Fibroblast of lung (primary cell): ENCODE measurements around the gene PRKCSH. TPM values are rescaled to one million over a fixed set of nuclear protein-coding genes. Genes with fewer than 3 reads are reported as not detected.

ENCODE experiments used
- DNase-seq, 2 donors: peaks; one replicate each; pipeline versions ENCODE4 v3.0.0 to v3.0.0-alpha.2; 2010; ENCODE audit warnings: low read depth in 2 of 2
- H2AFZ ChIP-seq: 2 replicates; pipeline ENCODE4 v1.5.1; 2012; ENCODE audit warnings: low read length, control low read depth, inconsistent platforms
- H3K27ac ChIP-seq: 2 replicates; pipeline ENCODE4 v1.5.1; 2011; ENCODE audit warnings: low read length, control low read depth; ENCODE audit not compliant: insufficient read depth
- H3K27me3 ChIP-seq: 2 replicates; pipeline ENCODE4 v1.5.1; 2011; ENCODE audit warnings: mild to moderate bottlenecking, low read length; ENCODE audit not compliant: control insufficient read depth, insufficient read depth
- H3K36me3 ChIP-seq: 2 replicates; pipeline ENCODE4 v1.5.1; 2011; ENCODE audit warnings: low read length; ENCODE audit not compliant: control insufficient read depth, insufficient read depth
- H3K4me1 ChIP-seq: 2 replicates; pipeline ENCODE4 v1.5.1; 2011; ENCODE audit warnings: low read length; ENCODE audit not compliant: control insufficient read depth, insufficient read depth; ENCODE audit errors: extremely low read depth
- H3K4me2 ChIP-seq: 2 replicates; pipeline ENCODE4 v1.5.1; 2011; ENCODE audit warnings: low read length, control low read depth; ENCODE audit not compliant: insufficient read depth; ENCODE audit errors: extremely low read depth
- H3K4me3 ChIP-seq, 4 experiments: fragments of 200-600 bp in 1 of 4; sonication (generic) in 1 of 4; replicated peaks in 1 of 4; 2 replicates each; pipeline ENCODE4 v1.5.1; 2011 to 2016; ENCODE audit warnings: low read length in 4 of 4, low read depth in 3 of 4, mild to moderate bottlenecking in 3 of 4, control low read depth in 2 of 4, inconsistent platforms in 1 of 4, mixed read lengths in 1 of 4; ENCODE audit not compliant: insufficient read depth in 1 of 4; ENCODE audit errors: control extremely low read depth in 1 of 4
- H3K79me2 ChIP-seq: 2 replicates; pipeline ENCODE4 v1.5.1; 2012; ENCODE audit warnings: mild to moderate bottlenecking, low read length, inconsistent platforms; ENCODE audit not compliant: control insufficient read depth, insufficient read depth
- H3K9ac ChIP-seq: 2 replicates; pipeline ENCODE4 v1.5.1; 2011; ENCODE audit warnings: mild to moderate bottlenecking, low read length, control low read depth; ENCODE audit not compliant: insufficient read depth
- H3K9me3 ChIP-seq: 2 replicates; pipeline ENCODE4 v1.5.1; 2012; ENCODE audit warnings: low read depth, low read length; ENCODE audit not compliant: control insufficient read depth, insufficient read depth
- H4K20me1 ChIP-seq: 2 replicates; pipeline ENCODE4 v1.5.1; 2011; ENCODE audit warnings: low read length; ENCODE audit not compliant: control insufficient read depth, insufficient read depth; ENCODE audit errors: extremely low read depth
- EZH2 ChIP-seq: IDR thresholded peaks from 2 replicates; pipeline ENCODE4 v1.5.1; 2012; ENCODE audit warnings: low read length, control low read depth, mild to moderate bottlenecking; ENCODE audit errors: missing control alignments
- polyA plus RNA-seq, 2 donors: library from polyadenylated mRNA; depleted of rRNA in 1 of 2; stranded (reverse) in 1 of 2; unstranded in 1 of 2; fragments of >200 nt; gene quantifications; 2 replicates each; pipeline ENCODE4 v1.2.1, GENCODE V29; 2011 to 2012; ENCODE audit warnings: missing spikeins in 1 of 2
- total RNA-seq: library from RNA; depleted of rRNA; stranded (reverse); fragments of >200 nt; gene quantifications from 2 replicates; pipeline ENCODE4 v1.2.1, GENCODE V29; 2014
- TF ChIP-seq, protein P1 (sequence below), 2 donors: IDR thresholded peaks in 1 of 2; conservative IDR thresholded peaks in 1 of 2; 1 replicate in 1 of 2; 2 replicates in 1 of 2; pipeline ENCODE4 v1.5.1; 2011 to 2012; ENCODE audit warnings: low read length in 2 of 2, control low read depth in 1 of 2, inconsistent platforms in 1 of 2, low read depth in 1 of 2, mild to moderate bottlenecking in 1 of 2

PRKCSH gene
- total and polyA plus RNA-seq, 2 donors (not counting 1 experiment from before 2014, with no cell fraction given): 117 to 134 TPM

DNA sequence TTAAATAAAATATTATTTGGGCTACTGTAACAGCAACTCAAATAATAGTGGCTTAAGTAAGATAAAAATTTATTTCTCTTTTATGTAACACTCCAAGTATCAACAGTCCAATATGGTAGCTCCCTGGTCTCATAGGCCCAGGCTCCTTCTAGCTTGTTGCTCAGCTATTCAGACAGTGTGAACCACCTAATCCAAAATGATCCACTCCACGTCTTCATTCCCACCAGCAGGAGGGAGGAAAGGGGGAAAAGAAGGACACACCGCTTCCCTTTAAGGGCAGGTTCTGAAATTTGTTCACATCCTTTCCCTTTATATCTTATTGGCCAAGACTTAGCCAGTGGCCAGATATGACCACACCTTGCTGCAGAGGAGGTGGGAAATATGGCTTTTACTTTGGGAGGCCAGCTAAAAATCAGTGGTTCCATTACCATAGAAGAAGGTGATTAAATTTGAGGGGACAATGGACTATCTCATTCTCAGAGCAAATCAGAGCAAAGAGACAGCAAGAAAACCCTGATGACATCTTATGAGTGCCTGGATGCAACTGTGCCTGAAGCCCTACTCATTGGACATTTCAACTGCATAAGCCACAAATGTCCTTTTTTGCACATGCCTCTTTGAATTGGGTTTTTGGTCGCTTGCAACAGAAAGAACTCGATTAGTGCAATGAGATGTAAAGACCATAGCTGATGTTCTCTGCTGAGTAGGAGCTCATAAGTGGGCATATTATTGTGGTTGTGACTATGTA, 44.3 kb upstream of the PRKCSH start:
- no peaks in the 10 kb centered on the region for H3K27me3 ChIP-seq
- no peak for DNase-seq

DNA sequence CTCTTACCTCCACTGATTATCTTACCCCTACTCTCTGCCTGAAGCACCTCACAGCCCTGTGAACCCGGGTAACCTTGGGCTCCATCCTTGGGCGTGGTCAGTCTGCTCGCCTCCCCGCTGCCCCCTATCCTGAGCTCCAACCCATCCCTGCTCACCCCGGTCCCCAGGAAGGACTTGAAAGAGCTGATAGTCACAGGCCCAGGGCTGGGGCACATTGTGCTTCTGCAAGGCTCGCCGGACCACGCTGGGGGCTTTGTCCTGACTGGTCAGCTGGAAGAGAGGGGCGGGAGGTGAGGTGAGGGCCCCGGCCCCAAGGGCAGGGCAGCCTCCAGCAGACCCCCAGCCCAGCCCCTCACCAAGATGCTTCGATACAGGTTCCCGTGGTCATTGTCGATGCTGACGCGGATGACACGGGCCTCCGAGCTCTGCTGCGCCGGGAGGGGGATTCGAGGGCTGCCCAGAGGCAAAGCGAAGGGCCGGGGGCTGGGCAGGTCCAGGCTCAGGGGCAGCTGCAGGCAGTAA, 38.3 kb upstream of the PRKCSH start:
- Histone ChIP-seq H3K79me2 (no peaks in the 10 kb centered on the region), H3K27me3 (no peaks in the 10 kb centered on the region), H3K36me3 (no peaks in the 10 kb centered on the region), H3K4me2 (no peak overlapping the region), H2AFZ (no peak overlapping the region), H3K9me3 (no peaks in the 10 kb centered on the region), H3K4me3 (no peak overlapping the region), H3K9ac (no peak overlapping the region), H4K20me1 (no peaks in the 10 kb centered on the region), H3K4me1 (no peaks in the 10 kb centered on the region), H3K27ac (no peak overlapping the region)
- no peak for TF ChIP-seq EZH2
- TF ChIP-seq, protein P1, sequence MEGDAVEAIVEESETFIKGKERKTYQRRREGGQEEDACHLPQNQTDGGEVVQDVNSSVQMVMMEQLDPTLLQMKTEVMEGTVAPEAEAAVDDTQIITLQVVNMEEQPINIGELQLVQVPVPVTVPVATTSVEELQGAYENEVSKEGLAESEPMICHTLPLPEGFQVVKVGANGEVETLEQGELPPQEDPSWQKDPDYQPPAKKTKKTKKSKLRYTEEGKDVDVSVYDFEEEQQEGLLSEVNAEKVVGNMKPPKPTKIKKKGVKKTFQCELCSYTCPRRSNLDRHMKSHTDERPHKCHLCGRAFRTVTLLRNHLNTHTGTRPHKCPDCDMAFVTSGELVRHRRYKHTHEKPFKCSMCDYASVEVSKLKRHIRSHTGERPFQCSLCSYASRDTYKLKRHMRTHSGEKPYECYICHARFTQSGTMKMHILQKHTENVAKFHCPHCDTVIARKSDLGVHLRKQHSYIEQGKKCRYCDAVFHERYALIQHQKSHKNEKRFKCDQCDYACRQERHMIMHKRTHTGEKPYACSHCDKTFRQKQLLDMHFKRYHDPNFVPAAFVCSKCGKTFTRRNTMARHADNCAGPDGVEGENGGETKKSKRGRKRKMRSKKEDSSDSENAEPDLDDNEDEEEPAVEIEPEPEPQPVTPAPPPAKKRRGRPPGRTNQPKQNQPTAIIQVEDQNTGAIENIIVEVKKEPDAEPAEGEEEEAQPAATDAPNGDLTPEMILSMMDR (conservative IDR thresholded peaks at IDR 0.05 in 1 of 2, IDR thresholded peaks at IDR 0.05 in 1 of 2; ENCODE audit: low read depth in 1 of 2, low read length in 2 of 2): no peak
- no peak for DNase-seq

More for the DNA sequence above, 44.3 kb upstream of the PRKCSH start:
- Histone ChIP-seq H3K4me3 (no peak overlapping the region), H4K20me1 (no peaks in the 10 kb centered on the region), H3K79me2 (no peaks in the 10 kb centered on the region), H3K4me2 (no peak overlapping the region), H3K4me1 (no peaks in the 10 kb centered on the region), H3K36me3 (no peaks in the 10 kb centered on the region), H2AFZ (no peak overlapping the region), H3K27ac (no peak overlapping the region), H3K9ac (no peak overlapping the region), H3K9me3 (no peaks in the 10 kb centered on the region)
- no peak for TF ChIP-seq EZH2
- TF ChIP-seq, protein P1 (conservative IDR thresholded peaks at IDR 0.05 in 1 of 2, IDR thresholded peaks at IDR 0.05 in 1 of 2; ENCODE audit: low read depth in 1 of 2, low read length in 2 of 2): no peak

DNA sequence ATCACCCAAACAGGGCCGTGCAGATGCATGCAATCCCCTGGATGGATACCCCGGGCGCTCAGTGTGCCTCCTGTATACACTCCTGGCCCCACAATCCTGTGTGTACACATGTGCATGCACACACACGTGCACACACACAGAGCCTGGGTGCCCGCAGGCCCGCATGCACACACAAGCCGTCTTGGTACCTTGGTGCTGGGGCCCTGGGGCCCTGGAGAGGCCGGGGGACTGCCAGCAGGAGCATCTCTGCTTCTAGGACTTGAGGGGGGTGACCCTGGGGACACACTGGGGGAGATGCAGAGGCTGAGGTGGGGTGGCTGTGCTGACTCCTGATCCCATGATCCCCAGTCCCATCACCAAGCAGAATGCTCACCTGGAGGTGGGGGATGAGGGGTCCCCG, 35.8 kb upstream of the PRKCSH start:
- Histone ChIP-seq H3K9me3 (no peaks in the 10 kb centered on the region), H3K9ac (no peak overlapping the region), H3K4me3 (no peak overlapping the region), H3K4me1 (no peaks in the 10 kb centered on the region), H3K27me3 (no peaks in the 10 kb centered on the region), H3K79me2 (no peaks in the 10 kb centered on the region), H2AFZ (no peak overlapping the region), H3K4me2 (no peak overlapping the region), H3K27ac (no peak overlapping the region), H3K36me3 (no peaks in the 10 kb centered on the region), H4K20me1 (no peaks in the 10 kb centered on the region)
- no peak for TF ChIP-seq EZH2
- TF ChIP-seq, protein P1 (conservative IDR thresholded peaks at IDR 0.05 in 1 of 2, IDR thresholded peaks at IDR 0.05 in 1 of 2; ENCODE audit: low read depth in 1 of 2, low read length in 2 of 2): no peak
- no peak for DNase-seq
